Measurements from ENCODE around the gene SLC6A18.
"Not testable (repeated sequence)": the region's sequence is repeated elsewhere in the genome, so short reads cannot be mapped to it uniquely, and the experiment has no call there.

Gene SLC6A18

GRCh38 chr5:1254196-1254595 lies 29.0 kb downstream of the SLC6A18 start:
- DNase-seq (ENCODE audit: low read depth): no peak

- DNase-seq (ENCODE audit: low read depth): no peak
Observed at GRCh38 chr5:1255081-1255561, 29.9 kb downstream of the SLC6A18 start.

GRCh38 chr5:1256776-1257175 lies 31.6 kb downstream of the SLC6A18 start:
- no peak for DNase-seq (ENCODE audit: low read depth)

GRCh38 chr5:1257363-1257762 lies 32.2 kb downstream of the SLC6A18 start:
- no peak for DNase-seq (ENCODE audit: low read depth)

GRCh38 chr5:1257841-1258240 lies 32.7 kb downstream of the SLC6A18 start:
- no peak for DNase-seq (ENCODE audit: low read depth)

GRCh38 chr5:1259806-1260480 lies 34.8 kb downstream of the SLC6A18 start:
- no peak for DNase-seq (ENCODE audit: low read depth)

- DNase-seq (ENCODE audit: low read depth): no peak
Observed at GRCh38 chr5:1261643-1262042, 36.5 kb downstream of the SLC6A18 start.

GRCh38 chr5:1262381-1262780 lies 37.2 kb downstream of the SLC6A18 start:
- DNase-seq (ENCODE audit: low read depth): peak; percentile 9

- DNase-seq (ENCODE audit: low read depth): no peak
Observed at GRCh38 chr5:1264211-1264610, 39.0 kb downstream of the SLC6A18 start.

- DNase-seq (ENCODE audit: low read depth): no peak
Observed at GRCh38 chr5:1265026-1265425, 39.8 kb downstream of the SLC6A18 start.

GRCh38 chr5:1265461-1266455 lies 40.6 kb downstream of the SLC6A18 start:
- no peak for DNase-seq (ENCODE audit: low read depth)

GRCh38 chr5:1266791-1267190 lies 41.6 kb downstream of the SLC6A18 start:
- DNase-seq (ENCODE audit: low read depth): no peak

GRCh38 chr5:1267464-1267863 lies 42.3 kb downstream of the SLC6A18 start:
- not testable (repeated sequence) for DNase-seq (ENCODE audit: low read depth)

- no peak for DNase-seq (ENCODE audit: low read depth)
Observed at GRCh38 chr5:1268056-1268455, 42.9 kb downstream of the SLC6A18 start.

- no peak for DNase-seq (ENCODE audit: low read depth)
Observed at GRCh38 chr5:1268666-1269065, 43.5 kb downstream of the SLC6A18 start.

GRCh38 chr5:1270426-1270825 lies 45.2 kb downstream of the SLC6A18 start:
- no peak for DNase-seq (ENCODE audit: low read depth)

GRCh38 chr5:1270933-1271914 lies 46.0 kb downstream of the SLC6A18 start:
- no peak for DNase-seq (ENCODE audit: low read depth)

GRCh38 chr5:1272201-1272600 lies 47.0 kb downstream of the SLC6A18 start:
- DNase-seq (ENCODE audit: low read depth): no peak

GRCh38 chr5:1273745-1274144 lies 48.6 kb downstream of the SLC6A18 start:
- DNase-seq (ENCODE audit: low read depth): no peak

- no peak for DNase-seq (ENCODE audit: low read depth)
Observed at GRCh38 chr5:1274471-1274870, 49.3 kb downstream of the SLC6A18 start.

Measured in amniotic epithelial cell (primary cell).